Mesothelial cell of epicardium (in vitro differentiated cells): ENCODE data around the gene SPRY1. TPM values are rescaled to one million over a fixed set of nuclear protein-coding genes. Genes with fewer than 3 reads are reported as not detected.

Experiments
- DNase-seq, 2 experiments: peaks; one replicate each; pipeline ENCODE4 v3.0.0; 2021; ENCODE audit warnings: low spot score in 2 of 2; ENCODE audit not compliant: unreplicated experiment in 2 of 2
- H3K27ac Mint-ChIP-seq: 2 replicates; pipeline ENCODE4 v1.8.0; 2021; ENCODE audit warnings: mixed read lengths
- H3K27me3 Mint-ChIP-seq: 2 replicates; pipeline ENCODE4 v1.8.0; 2021; ENCODE audit warnings: low read depth, mixed read lengths
- H3K36me3 Mint-ChIP-seq: 2 replicates; pipeline ENCODE4 v1.8.0; 2021; ENCODE audit warnings: mixed read lengths
- H3K4me1 Mint-ChIP-seq: 2 replicates; pipeline ENCODE4 v1.8.0; 2021; ENCODE audit warnings: mixed read lengths
- H3K4me3 Mint-ChIP-seq: 2 replicates; pipeline ENCODE4 v1.8.0; 2021; ENCODE audit warnings: mild to moderate bottlenecking, moderate library complexity, mixed read lengths
- H3K9me3 Mint-ChIP-seq: 2 replicates; pipeline ENCODE4 v1.8.0; 2021; ENCODE audit warnings: mixed read lengths
- total RNA-seq: library from RNA; stranded (reverse); gene quantifications from 3 replicates; pipeline ENCODE4 v1.2.1, GENCODE V29; 2021
- TF ChIP-seq, protein P1 (sequence below): fragments of 200-600 bp; sonication (generic); IDR thresholded peaks from one replicate; pipeline ENCODE4 v1.5.0; 2021; ENCODE audit warnings: antibody characterized with exemption; ENCODE audit not compliant: unreplicated experiment

The SPRY1 gene
- total RNA-seq, 1 donor from 2014 or later: 42.0 TPM

DNA sequence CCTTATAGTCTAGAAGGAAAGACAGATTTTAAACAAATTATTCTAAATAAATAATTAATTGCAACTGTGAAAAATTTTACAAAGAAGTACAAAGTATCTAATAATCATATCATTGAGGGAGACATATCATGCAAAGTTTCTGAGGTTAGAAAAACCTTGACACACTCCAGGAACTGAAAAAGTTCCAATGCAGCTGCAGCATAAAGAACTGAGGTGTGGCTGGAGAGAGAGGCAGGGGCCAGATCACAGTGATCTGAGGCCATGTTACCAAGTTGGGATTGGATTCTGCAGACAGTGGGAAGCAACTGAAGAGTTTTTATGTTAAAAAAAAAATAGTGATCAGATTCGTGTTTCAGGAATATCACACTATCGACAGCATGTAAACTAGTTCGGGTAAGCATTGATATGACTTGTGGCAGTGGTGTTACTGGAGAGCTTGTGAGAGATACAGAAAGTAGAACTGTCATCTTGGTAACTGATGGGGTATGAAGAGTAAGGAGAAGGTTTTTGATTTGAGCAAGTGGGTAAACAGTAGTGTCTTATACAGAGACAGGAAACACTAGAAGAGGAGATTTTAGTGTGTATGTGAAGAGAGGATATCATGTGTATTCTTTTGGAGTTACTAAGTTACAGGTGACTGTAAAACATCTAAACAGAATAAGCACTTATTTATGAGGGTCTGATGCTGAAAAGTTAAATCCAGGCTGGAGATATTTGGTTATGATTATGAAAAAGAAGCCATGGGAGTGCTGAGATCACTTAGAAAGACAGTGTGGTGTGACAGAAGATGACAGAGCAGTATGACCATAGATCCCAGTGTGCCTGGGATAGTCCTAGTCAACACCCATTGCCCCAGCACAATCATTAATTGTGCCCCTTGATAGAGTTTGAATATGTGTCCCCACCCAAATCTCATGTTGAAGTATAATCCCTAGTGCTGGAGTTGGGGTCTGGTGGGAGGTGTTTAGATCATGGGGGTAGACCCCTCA lies 15.6 kb upstream of the SPRY1 start:
- Mint-ChIP-seq H3K4me1 (peaks cover 11% of the 10 kb centered on the region), H3K9me3 (no peaks in the 10 kb centered on the region), H3K36me3 (no peaks in the 10 kb centered on the region), H3K27me3 (no peaks in the 10 kb centered on the region), H3K4me3 (no peak overlapping the region), H3K27ac (no peak overlapping the region)
- TF ChIP-seq, protein P1, sequence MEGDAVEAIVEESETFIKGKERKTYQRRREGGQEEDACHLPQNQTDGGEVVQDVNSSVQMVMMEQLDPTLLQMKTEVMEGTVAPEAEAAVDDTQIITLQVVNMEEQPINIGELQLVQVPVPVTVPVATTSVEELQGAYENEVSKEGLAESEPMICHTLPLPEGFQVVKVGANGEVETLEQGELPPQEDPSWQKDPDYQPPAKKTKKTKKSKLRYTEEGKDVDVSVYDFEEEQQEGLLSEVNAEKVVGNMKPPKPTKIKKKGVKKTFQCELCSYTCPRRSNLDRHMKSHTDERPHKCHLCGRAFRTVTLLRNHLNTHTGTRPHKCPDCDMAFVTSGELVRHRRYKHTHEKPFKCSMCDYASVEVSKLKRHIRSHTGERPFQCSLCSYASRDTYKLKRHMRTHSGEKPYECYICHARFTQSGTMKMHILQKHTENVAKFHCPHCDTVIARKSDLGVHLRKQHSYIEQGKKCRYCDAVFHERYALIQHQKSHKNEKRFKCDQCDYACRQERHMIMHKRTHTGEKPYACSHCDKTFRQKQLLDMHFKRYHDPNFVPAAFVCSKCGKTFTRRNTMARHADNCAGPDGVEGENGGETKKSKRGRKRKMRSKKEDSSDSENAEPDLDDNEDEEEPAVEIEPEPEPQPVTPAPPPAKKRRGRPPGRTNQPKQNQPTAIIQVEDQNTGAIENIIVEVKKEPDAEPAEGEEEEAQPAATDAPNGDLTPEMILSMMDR: no peak
- no peak for DNase-seq

DNA sequence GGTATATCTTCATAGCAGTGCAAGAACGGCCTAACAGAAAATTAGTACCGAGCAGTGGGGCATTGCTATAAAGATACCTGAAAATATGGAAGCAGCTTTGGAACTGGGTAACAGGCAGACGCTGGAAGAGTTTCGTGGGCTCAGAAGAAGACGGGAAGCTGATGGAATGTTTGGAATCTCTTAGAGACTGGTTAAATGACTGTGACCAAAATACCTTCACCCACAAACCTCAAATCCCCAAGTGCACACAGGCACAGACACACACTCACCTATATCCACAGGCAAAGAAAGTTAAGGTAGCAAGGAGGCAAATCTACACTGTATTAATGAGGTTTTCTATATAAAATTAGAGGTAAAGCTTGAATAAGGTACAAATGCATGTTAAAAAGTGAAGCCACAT lies 14.6 kb upstream of the SPRY1 start:
- Mint-ChIP-seq H3K36me3 (no peaks in the 10 kb centered on the region), H3K4me3 (no peak overlapping the region), H3K27me3 (no peaks in the 10 kb centered on the region), H3K27ac (no peak overlapping the region), H3K4me1 (peaks cover 17% of the 10 kb centered on the region), H3K9me3 (no peaks in the 10 kb centered on the region)
- TF ChIP-seq, protein P1: no peak
- DNase-seq: no peak

DNA sequence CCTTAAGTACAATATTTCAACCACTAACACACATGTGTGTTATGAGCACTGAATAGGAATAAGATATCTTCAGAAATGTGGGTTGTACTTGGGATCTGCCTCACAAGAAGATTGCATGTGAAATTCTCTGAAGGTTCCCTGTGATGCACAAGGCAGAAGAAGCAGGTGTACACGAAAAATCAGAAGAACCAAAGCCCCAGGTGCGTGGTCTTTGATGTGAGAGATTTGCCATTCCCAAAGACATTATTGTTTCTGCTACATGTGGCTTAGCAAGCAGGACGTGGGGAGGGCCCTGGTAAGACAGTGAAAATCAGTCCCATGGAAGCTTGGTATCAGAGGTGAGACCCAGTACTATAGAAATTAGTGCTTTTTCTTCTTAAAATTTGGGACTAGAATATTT lies 13.0 kb upstream of the SPRY1 start:
- Mint-ChIP-seq H3K9me3 (no peaks in the 10 kb centered on the region), H3K4me1 (peaks cover 17% of the 10 kb centered on the region), H3K27me3 (no peaks in the 10 kb centered on the region), H3K27ac (no peak overlapping the region), H3K4me3 (no peak overlapping the region), H3K36me3 (no peaks in the 10 kb centered on the region)
- TF ChIP-seq, protein P1: no peak
- no peak for DNase-seq

DNA sequence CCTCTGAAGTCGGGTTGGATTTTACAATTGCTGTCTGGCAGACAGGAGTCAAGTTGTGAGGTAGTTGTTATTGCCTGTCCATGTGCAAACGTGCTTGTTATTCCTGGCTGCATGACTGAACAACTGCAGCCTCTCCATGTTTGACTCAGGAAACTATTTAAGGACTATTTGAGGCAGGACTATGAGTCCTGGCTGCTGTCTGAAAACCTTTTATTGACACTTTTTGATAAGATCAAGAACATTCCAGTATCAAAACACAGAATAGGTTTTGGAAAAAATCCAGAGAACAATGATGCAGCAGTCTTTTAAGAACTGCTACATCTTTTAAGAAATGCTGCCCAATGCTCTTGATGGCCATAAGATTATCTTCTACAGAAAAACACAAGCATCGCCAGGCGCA lies 10.0 kb upstream of the SPRY1 start:
- no peaks in the 10 kb centered on the region for H3K27me3 Mint-ChIP-seq
- H3K4me3 Mint-ChIP-seq: no peak overlapping the region
- no peaks in the 10 kb centered on the region for H3K9me3 Mint-ChIP-seq
- peaks cover 8% of the 10 kb centered on the region for H3K4me1 Mint-ChIP-seq
- TF ChIP-seq, protein P1: no peak
- no peak for DNase-seq
- H3K27ac Mint-ChIP-seq: no peak overlapping the region
- H3K36me3 Mint-ChIP-seq: no peaks in the 10 kb centered on the region

DNA sequence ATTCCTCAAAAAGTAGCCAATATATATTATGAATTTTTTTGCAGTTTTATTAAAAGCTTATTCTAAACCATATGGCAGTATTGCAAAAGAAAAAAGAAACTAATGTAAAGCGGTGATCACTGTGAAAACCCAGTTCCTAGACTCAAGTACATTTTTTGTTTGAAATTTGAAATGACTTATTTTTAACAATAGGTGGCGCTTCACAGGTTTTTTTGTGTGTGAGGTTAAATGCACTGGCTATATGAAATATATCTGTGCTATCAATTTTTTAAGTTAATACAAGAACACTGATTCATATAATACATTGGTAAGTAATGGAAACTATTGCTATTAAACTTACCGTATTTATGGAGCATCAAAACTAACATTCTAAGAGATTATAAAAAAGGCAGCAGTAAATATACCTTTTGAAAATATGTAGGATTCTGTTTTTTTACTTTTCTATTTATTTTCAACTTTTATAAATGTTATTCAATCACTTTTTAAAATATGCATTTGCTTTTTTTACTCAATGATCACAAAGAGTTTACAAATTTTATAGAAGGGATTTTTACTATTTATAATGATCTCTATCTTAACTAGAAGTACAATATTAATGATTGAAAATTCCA lies 5.6 kb upstream of the SPRY1 start:
- no peak overlapping the region for H3K4me3 Mint-ChIP-seq
- H3K36me3 Mint-ChIP-seq: no peaks in the 10 kb centered on the region

More for the DNA sequence above, 5.6 kb upstream of the SPRY1 start:
- TF ChIP-seq, protein P1: peak; percentile 66
- Mint-ChIP-seq H3K27me3 (no peaks in the 10 kb centered on the region), H3K4me1 (peaks cover 11% of the 10 kb centered on the region), H3K9me3 (no peaks in the 10 kb centered on the region), H3K27ac (no peak overlapping the region)
- DNase-seq: no peak
